DND-41 (cell line): ENCODE data around the gene OBSCN.

ENCODE experiments used
- EZH2 ChIP-seq: IDR thresholded peaks from 3 replicates; pipeline ENCODE4 v1.6.1; 2012; ENCODE audit warnings: borderline replicate concordance, low read depth, mild to moderate bottlenecking, moderate library complexity, low read length, inconsistent platforms; ENCODE audit not compliant: severe bottlenecking
- TF ChIP-seq, protein P1 (sequence below): IDR thresholded peaks from 2 replicates; pipeline ENCODE4 v1.5.1; 2012; ENCODE audit warnings: borderline replicate concordance, low read length, moderate library complexity, mild to moderate bottlenecking; ENCODE audit not compliant: poor library complexity, severe bottlenecking; ENCODE audit errors: extremely low read depth

GRCh38 chr1:228240411-228241240 lies 32.8 kb downstream of the OBSCN start:
- TF ChIP-seq EZH2, result no peak
- TF ChIP-seq, protein P1, sequence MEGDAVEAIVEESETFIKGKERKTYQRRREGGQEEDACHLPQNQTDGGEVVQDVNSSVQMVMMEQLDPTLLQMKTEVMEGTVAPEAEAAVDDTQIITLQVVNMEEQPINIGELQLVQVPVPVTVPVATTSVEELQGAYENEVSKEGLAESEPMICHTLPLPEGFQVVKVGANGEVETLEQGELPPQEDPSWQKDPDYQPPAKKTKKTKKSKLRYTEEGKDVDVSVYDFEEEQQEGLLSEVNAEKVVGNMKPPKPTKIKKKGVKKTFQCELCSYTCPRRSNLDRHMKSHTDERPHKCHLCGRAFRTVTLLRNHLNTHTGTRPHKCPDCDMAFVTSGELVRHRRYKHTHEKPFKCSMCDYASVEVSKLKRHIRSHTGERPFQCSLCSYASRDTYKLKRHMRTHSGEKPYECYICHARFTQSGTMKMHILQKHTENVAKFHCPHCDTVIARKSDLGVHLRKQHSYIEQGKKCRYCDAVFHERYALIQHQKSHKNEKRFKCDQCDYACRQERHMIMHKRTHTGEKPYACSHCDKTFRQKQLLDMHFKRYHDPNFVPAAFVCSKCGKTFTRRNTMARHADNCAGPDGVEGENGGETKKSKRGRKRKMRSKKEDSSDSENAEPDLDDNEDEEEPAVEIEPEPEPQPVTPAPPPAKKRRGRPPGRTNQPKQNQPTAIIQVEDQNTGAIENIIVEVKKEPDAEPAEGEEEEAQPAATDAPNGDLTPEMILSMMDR, result no peak
